ENCODE measurements around the gene SRRM1.

DNA sequence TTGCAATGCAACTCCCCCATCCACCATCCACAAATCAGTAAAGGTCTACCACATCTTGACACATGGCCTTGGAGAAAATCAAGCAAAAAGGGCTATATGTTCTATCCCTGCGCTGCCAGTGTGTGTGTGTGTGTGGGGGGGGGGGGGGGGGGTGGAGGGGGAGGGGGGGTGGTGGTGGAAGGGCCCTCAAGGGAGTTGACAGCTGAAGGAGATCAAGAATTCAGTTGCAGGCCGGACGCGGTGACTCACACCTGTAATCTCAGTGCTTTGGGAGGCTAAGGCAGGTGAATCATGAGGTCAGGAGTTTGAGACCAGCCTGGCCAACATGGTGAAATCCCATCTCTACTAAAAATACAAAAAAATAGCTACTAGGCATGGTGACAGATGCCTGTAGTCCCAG, 64.6 kb downstream of the SRRM1 start:
- TF ChIP-seq, protein P1, sequence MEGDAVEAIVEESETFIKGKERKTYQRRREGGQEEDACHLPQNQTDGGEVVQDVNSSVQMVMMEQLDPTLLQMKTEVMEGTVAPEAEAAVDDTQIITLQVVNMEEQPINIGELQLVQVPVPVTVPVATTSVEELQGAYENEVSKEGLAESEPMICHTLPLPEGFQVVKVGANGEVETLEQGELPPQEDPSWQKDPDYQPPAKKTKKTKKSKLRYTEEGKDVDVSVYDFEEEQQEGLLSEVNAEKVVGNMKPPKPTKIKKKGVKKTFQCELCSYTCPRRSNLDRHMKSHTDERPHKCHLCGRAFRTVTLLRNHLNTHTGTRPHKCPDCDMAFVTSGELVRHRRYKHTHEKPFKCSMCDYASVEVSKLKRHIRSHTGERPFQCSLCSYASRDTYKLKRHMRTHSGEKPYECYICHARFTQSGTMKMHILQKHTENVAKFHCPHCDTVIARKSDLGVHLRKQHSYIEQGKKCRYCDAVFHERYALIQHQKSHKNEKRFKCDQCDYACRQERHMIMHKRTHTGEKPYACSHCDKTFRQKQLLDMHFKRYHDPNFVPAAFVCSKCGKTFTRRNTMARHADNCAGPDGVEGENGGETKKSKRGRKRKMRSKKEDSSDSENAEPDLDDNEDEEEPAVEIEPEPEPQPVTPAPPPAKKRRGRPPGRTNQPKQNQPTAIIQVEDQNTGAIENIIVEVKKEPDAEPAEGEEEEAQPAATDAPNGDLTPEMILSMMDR (IDR thresholded peaks at IDR 0.05), result no peak
- TF ChIP-seq POLR2A (IDR thresholded peaks at IDR 0.05), result no peak
